GM23338 (cell line): ENCODE data around the gene GCG. TPM values are rescaled to one million over a fixed set of nuclear protein-coding genes. Genes with fewer than 3 reads are reported as not detected.
A peak's percentile ranks its signal among the peaks of the same experiment; 100 is the strongest.

Source experiments
- ATAC-seq: fragments of 200-7000 bp; cut with Tn5 transposase; 3 replicates; pipeline ENCODE4 v1.9.1; 2020
- DNase-seq: peaks from one replicate; pipeline ENCODE4 v3.0.0-alpha.2; 2015; ENCODE audit warnings: low spot score
- H2AFZ ChIP-seq: fragments of 200-600 bp; sonication (generic); 2 replicates; pipeline ENCODE4 v1.8.0; 2016; ENCODE audit warnings: antibody characterized with exemption, mild to moderate bottlenecking, moderate library complexity
- H3F3A ChIP-seq: fragments of 200-600 bp; sonication (generic); replicated peaks from 2 replicates; pipeline ENCODE4 v1.8.0; 2017; ENCODE audit warnings: antibody characterized with exemption, mixed run types, low read depth
- H3K27ac ChIP-seq: fragments of 200-600 bp; sonication (generic); 2 replicates; pipeline ENCODE4 v1.6.1; 2016; ENCODE audit warnings: low read depth
- H3K27me3 ChIP-seq: fragments of 200-600 bp; sonication (generic); 2 replicates; pipeline ENCODE4 v1.8.0; 2016; ENCODE audit warnings: mild to moderate bottlenecking, mixed run types, moderate library complexity; ENCODE audit not compliant: insufficient read depth
- H3K36me3 ChIP-seq: fragments of 200-600 bp; sonication (generic); 2 replicates; pipeline ENCODE4 v1.8.0; 2016; ENCODE audit warnings: mild to moderate bottlenecking; ENCODE audit not compliant: insufficient read depth
- H3K4me1 ChIP-seq: fragments of 200-600 bp; sonication (generic); 2 replicates; pipeline ENCODE4 v1.8.0; 2016; ENCODE audit warnings: mild to moderate bottlenecking, moderate library complexity; ENCODE audit not compliant: insufficient read depth
- H3K4me2 ChIP-seq: fragments of 200-600 bp; sonication (generic); 2 replicates; pipeline ENCODE4 v1.7.1; 2017; ENCODE audit warnings: mixed run types
- H3K4me3 ChIP-seq: fragments of 200-600 bp; sonication (generic); 2 replicates; pipeline ENCODE4 v1.6.1; 2016; ENCODE audit warnings: mixed run types
- H3K79me2 ChIP-seq: fragments of 200-600 bp; sonication (generic); replicated peaks from 2 replicates; pipeline ENCODE4 v1.8.0; 2017; ENCODE audit warnings: mild to moderate bottlenecking; ENCODE audit not compliant: insufficient read depth
- H3K9me2 ChIP-seq: fragments of 200-600 bp; sonication (generic); 2 replicates; pipeline ENCODE4 v1.8.0; 2017; ENCODE audit not compliant: insufficient read depth
- H4K20me1 ChIP-seq: fragments of 200-600 bp; sonication (generic); replicated peaks from 2 replicates; pipeline ENCODE4 v1.8.0; 2017; ENCODE audit warnings: mild to moderate bottlenecking; ENCODE audit not compliant: insufficient read depth
- H3K27ac Mint-ChIP-seq: 2 replicates; pipeline ENCODE4 v1.8.0; 2020; ENCODE audit warnings: inconsistent platforms, mild to moderate bottlenecking, moderate library complexity, mixed read lengths
- H3K27me3 Mint-ChIP-seq: 3 replicates; pipeline ENCODE4 v1.8.0; 2022; ENCODE audit warnings: low read depth, mild to moderate bottlenecking, moderate library complexity, mixed read lengths, inconsistent platforms; ENCODE audit not compliant: insufficient read depth, poor library complexity
- H3K36me3 Mint-ChIP-seq: 3 replicates; pipeline ENCODE4 v1.8.0; 2021; ENCODE audit warnings: low read depth, mild to moderate bottlenecking, inconsistent platforms, moderate library complexity, mixed read lengths
- H3K4me1 Mint-ChIP-seq: 3 replicates; pipeline ENCODE4 v1.8.0; 2020; ENCODE audit warnings: mild to moderate bottlenecking, inconsistent platforms, mixed read lengths
- H3K4me3 Mint-ChIP-seq: 3 replicates; pipeline ENCODE4 v1.8.0; 2021; ENCODE audit warnings: moderate library complexity, mild to moderate bottlenecking, inconsistent platforms, mixed read lengths
- H3K9me3 Mint-ChIP-seq: 3 replicates; pipeline ENCODE4 v1.8.0; 2020; ENCODE audit warnings: moderate library complexity, mild to moderate bottlenecking, inconsistent platforms, mixed read lengths
- CREB1 ChIP-seq: fragments of 250-450 bp; sonication (Bioruptor Pico); IDR thresholded peaks from 2 replicates; pipeline ENCODE4 v1.5.0; 2020; ENCODE audit warnings: low read depth, mild to moderate bottlenecking, moderate library complexity
- CTCF ChIP-seq, 2 experiments: fragments of 200-600 bp in 1 of 2; sonication (generic) in 1 of 2; conservative IDR thresholded peaks; 2 replicates each; pipeline versions ENCODE4 v1.5.1 to v1.6.1; 2016 to 2017; ENCODE audit warnings: antibody characterized with exemption in 2 of 2, low read depth in 2 of 2, mild to moderate bottlenecking in 2 of 2, moderate library complexity in 1 of 2
- EZH2 ChIP-seq: fragments of 200-600 bp; sonication (generic); IDR thresholded peaks from one replicate; pipeline ENCODE4 v1.8.0; 2017; ENCODE audit warnings: antibody characterized with exemption, mild to moderate bottlenecking, low read depth; ENCODE audit not compliant: unreplicated experiment
- EZH2phosphoT487 ChIP-seq: fragments of 200-600 bp; sonication (generic); IDR thresholded peaks from one replicate; pipeline ENCODE4 v1.8.1; 2018; ENCODE audit warnings: antibody characterized with exemption; ENCODE audit not compliant: unreplicated experiment
- POLR2AphosphoS5 ChIP-seq: IDR thresholded peaks from 2 replicates; pipeline ENCODE4 v1.6.1; 2016; ENCODE audit warnings: antibody characterized with exemption, low read depth
- STAT1 ChIP-seq: IDR thresholded peaks from one replicate; pipeline ENCODE4 v1.6.1; 2016; ENCODE audit warnings: antibody characterized with exemption; ENCODE audit not compliant: unreplicated experiment
- ZNF331 ChIP-seq: fragments of 250-450 bp; sonication (Bioruptor Pico); IDR thresholded peaks from 2 replicates; pipeline ENCODE4 v1.5.0; 2020; ENCODE audit warnings: low read depth, mild to moderate bottlenecking, moderate library complexity
- ZNF462 ChIP-seq: fragments of 250-450 bp; sonication (Bioruptor Pico); IDR thresholded peaks from 2 replicates; pipeline ENCODE4 v1.5.0; 2020; ENCODE audit warnings: mild to moderate bottlenecking, moderate library complexity
- polyA plus RNA-seq: library from polyadenylated mRNA; unstranded; fragments of >200 nt; fragmentation: Nextera tagmentation; extraction: Ambion mirVana; gene quantifications from 2 replicates; pipeline ENCODE4 v1.2.1, GENCODE V29; 2016
- total RNA-seq: library from RNA; depleted of rRNA; stranded (reverse); fragments of >200 nt; shearing (Covaris generic); gene quantifications from 2 replicates; pipeline ENCODE4 v1.2.3, GENCODE V29; 2014
- TF ChIP-seq, protein P1 (sequence below): IDR thresholded peaks from one replicate; pipeline ENCODE4 v1.6.1; 2018; ENCODE audit warnings: antibody characterized with exemption; ENCODE audit not compliant: unreplicated experiment

The GCG gene
- total and polyA plus RNA-seq, 2 experiments from 2014 or later = not detected

DNA sequence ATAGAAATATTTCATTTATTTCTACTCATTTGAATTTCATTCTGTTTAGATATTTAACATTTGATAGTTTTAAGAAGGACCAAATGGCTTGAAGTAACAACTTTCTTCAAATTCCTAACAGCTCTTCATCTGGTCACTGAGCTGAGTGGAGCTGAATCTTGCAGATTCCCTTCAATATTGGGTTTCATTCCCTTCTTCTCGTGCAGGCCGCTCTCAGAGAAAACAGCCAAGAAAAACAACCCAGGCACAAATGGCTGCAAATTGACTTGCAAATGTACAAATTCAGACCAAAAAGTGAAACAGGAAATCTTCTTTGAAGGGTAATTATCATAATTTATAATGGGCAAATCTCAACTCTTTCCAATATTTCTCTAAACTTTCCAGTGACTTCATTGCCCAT is 30.3 kb upstream of the GCG start:
- Histone ChIP-seq H3K9me2 (no peaks in the 10 kb centered on the region), H3K79me2 (no peaks in the 10 kb centered on the region), H2AFZ (no peak overlapping the region), H4K20me1 (no peaks in the 10 kb centered on the region), H3K27me3 (no peaks in the 10 kb centered on the region), H3F3A (no peaks in the 10 kb centered on the region), H3K27ac (no peak overlapping the region), H3K4me2 (no peak overlapping the region), H3K4me1 (no peaks in the 10 kb centered on the region), H3K36me3 (no peaks in the 10 kb centered on the region), H3K4me3 (no peak overlapping the region)
- TF ChIP-seq, protein P1, sequence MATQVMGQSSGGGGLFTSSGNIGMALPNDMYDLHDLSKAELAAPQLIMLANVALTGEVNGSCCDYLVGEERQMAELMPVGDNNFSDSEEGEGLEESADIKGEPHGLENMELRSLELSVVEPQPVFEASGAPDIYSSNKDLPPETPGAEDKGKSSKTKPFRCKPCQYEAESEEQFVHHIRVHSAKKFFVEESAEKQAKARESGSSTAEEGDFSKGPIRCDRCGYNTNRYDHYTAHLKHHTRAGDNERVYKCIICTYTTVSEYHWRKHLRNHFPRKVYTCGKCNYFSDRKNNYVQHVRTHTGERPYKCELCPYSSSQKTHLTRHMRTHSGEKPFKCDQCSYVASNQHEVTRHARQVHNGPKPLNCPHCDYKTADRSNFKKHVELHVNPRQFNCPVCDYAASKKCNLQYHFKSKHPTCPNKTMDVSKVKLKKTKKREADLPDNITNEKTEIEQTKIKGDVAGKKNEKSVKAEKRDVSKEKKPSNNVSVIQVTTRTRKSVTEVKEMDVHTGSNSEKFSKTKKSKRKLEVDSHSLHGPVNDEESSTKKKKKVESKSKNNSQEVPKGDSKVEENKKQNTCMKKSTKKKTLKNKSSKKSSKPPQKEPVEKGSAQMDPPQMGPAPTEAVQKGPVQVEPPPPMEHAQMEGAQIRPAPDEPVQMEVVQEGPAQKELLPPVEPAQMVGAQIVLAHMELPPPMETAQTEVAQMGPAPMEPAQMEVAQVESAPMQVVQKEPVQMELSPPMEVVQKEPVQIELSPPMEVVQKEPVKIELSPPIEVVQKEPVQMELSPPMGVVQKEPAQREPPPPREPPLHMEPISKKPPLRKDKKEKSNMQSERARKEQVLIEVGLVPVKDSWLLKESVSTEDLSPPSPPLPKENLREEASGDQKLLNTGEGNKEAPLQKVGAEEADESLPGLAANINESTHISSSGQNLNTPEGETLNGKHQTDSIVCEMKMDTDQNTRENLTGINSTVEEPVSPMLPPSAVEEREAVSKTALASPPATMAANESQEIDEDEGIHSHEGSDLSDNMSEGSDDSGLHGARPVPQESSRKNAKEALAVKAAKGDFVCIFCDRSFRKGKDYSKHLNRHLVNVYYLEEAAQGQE = no peak
- TF ChIP-seq ZNF331 (CRISPR knock-in tag) = no peak
- TF ChIP-seq EZH2phosphoT487 = no peak
- TF ChIP-seq POLR2AphosphoS5 = no peak
- no peak for TF ChIP-seq EZH2
- no peak for TF ChIP-seq ZNF462 (CRISPR knock-in tag)
- TF ChIP-seq CREB1 (CRISPR knock-in tag) = no peak
- TF ChIP-seq CTCF (conservative IDR thresholded peaks at IDR 0.05; ENCODE audit: low read depth in 2 of 2) = no peak
- TF ChIP-seq STAT1 = no peak
- H3K4me3 Mint-ChIP-seq = no peak overlapping the region
- DNase-seq (no peak), ATAC-seq (no peak)
- H3K36me3 Mint-ChIP-seq = no peaks in the 10 kb centered on the region
- H3K27ac Mint-ChIP-seq = 0 out of 2 replicates have a peak overlapping the region, but pooled peaks have one; percentile 2
- H3K27me3 Mint-ChIP-seq = no peaks in the 10 kb centered on the region
- peaks cover 14% of the 10 kb centered on the region for H3K4me1 Mint-ChIP-seq
- H3K9me3 Mint-ChIP-seq = no peaks in the 10 kb centered on the region
